GM21526 (cell line): Measurements from ENCODE around the gene CASZ1.

Source experiments
- ATAC-seq: cut with Tn5 transposase; IDR thresholded peaks from one replicate; pipeline ENCODE4 v1.9.1; 2021; ENCODE audit warnings: moderate library complexity; ENCODE audit not compliant: unreplicated experiment, low FRiP score

Gene CASZ1

DNA sequence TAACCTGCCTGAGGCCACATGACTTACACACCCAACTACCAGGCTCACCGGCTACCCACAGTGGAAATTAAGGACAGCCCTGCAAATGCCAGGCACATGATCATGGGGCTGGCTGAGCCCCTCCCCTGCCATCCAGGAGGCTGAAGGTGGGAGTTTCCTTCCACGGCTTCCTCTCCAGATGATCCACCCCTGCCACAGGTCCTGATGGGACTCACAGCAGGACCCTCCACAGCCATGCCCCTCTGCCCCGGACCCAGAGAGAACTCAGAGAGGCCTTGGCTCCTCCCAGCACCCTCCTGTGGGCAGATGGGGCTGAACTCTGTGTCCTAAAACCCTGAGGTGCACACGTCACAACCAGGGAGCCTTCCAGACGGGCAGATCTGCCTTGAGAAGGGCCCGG is 29.1 kb upstream of the CASZ1 start:
- no peak for ATAC-seq

DNA sequence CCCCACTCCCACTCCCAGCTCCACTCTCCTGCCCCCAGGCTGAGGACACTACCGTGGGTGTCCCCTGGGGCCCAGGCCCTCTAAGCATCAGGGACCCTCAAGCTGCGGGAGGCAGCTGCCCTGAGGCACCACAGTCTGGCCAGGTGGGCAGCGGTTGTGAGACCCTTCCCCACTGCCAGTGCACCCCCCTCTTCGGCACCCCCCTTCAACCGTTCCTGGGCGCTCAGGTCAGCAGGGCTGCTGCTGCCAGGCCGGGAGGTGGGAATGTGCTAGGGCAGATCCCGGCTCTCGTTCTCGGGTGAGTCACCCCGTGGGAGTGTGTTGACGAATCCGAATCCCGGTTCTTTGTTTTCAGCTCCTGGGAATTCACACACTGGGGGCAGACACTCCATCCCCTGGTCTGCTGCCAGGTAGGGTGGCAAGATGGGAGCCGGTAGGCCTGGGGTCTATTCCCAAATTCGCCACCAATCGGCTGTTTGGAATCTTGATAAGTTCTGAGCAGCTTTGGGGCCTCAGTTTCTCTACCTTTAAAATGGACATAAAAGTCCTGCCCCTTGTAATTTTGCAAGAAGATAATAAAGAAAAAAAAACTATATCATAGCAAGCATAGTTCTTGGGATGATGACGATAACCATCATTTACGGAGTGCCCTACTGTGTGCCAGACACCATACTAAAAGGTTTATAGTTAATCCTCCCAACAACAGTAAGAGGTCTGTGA is 28.5 kb upstream of the CASZ1 start:
- ATAC-seq: no peak

DNA sequence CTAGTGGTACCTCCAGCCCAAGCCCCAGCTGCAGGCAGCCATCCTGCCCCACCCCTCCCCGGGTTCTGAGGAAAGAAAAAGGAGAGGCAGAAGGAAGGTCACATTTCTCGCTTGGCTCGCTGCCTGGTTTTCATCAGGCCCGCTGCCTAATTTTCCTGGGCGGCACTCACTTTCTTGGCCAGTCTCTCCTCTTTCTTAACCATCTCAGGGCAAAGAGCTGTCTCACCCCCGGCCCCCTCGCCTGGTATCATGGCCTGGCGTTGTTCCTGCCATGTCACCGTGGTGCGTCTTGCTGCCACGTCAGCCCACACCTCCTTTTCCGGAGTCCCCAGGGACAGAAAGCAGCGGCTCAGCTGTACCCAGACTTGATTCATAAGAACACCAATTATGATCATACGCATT is 26.6 kb upstream of the CASZ1 start:
- no peak for ATAC-seq

DNA sequence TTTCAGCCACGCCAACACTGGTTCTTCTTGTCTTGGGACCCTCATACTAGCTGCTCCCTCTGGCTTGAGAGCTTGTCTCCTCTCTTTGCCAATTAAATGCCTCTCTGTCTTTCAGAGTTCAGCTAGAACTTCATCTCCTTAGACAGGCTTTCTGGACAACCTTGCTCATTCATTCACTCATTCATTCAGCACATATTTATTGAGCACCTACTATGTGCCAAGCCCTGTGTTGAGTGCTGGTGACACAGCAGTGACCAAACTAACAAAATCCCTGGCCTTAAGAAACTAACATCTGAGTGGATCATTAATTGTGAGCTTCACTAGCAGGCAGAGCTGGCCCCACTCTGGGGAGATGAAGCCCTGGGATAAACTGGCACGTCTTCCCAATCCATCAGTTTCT is 24.9 kb upstream of the CASZ1 start:
- no peak for ATAC-seq

DNA sequence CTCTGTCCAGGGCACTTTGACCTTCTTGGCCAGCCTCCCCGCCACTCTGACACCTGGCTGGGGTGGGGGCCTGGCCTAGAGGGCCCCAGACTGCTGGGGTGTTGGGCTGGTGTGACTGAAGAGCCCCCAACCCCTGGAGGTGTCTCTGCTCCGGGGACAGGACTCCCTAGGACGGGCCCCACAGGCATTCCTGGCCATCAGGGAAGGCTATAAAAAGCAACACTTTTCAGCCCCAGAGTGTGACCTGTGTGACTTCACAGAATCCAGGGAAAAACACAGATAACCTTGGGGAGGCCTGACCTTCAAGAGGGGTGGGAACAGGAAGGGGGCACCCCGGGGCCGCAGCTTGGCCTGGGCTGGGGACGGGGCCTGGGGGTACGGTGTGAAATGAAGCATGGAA is 24.0 kb upstream of the CASZ1 start:
- ATAC-seq: no peak

DNA sequence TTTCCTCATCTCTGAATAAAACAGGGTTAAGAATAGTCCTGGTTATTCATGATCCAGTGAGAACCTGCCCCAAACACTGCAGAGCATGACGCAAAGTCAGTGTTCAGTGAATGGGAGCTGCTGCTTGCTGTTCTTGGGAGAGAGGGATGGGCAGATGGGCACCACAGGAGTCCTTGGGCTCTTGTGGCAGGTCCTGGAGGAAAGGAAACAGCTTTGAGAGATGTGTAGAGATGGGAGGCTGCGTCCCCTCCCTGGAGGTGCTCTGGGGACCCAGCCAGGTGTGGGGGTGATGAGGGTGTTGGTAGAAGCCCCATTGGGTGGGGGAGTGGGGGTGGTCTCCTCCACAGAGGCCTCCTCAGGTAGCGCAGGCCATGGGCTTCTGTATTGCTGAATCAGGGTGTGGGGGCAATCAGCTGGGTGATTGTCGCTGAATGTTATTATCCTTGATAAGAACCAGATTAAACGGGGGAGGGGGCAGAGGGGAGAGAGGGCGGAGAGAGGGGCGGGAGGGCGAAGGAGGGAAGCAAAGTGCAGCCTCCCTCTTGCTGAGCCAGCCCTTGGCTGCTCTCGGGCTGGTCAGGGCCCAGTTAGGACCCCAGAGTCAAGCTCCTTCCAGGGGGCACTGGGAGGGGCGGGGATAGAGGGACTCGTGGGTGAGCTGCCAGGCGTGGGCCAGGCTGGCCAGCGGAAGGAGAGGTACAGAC is 22.9 kb upstream of the CASZ1 start:
- no peak for ATAC-seq

DNA sequence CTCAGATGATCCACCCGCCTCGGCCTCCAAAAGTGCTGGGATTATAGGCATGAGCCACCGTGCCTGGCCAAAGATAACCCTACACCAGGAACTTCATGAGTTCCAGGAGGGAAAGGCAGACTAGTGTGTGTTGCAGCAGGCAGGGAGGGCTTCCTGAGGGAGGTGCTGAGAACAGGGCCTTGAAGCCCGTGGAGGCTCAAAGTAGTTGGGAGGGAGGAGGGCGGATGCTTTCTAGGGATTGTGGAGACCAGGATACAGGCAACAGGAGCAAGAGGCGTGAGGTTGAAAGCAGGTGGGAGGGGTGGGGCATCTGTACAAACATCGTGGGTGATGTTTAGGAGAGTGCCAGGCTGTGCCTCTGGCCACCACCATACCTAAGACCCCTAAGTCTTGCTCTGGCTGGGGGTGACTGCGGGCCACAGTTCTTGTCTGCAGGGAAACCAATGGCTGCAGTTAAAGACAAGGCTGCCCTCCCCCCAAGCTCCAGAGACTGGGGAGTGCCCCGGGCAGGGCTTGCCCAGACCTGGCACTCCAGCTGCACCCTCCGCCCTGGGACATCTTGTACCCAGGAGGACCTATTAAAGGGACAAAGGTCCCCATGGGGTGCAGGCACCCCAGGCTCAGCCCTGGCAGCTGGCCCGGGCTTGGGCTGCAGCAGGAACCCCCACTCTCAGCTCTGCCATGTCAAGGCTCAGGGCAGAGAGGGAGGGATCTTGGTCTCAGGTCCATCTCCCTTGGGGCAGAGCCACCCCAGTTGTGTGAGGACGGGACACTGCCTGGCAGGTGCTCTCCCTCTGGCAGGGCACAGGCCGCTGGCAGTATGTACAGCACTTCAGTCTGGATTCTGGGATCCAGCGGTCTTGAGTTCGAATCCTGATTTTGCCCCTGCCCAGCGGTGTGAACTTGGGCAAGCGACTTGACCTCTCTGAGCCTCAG is 22.1 kb upstream of the CASZ1 start:
- ATAC-seq: no peak

DNA sequence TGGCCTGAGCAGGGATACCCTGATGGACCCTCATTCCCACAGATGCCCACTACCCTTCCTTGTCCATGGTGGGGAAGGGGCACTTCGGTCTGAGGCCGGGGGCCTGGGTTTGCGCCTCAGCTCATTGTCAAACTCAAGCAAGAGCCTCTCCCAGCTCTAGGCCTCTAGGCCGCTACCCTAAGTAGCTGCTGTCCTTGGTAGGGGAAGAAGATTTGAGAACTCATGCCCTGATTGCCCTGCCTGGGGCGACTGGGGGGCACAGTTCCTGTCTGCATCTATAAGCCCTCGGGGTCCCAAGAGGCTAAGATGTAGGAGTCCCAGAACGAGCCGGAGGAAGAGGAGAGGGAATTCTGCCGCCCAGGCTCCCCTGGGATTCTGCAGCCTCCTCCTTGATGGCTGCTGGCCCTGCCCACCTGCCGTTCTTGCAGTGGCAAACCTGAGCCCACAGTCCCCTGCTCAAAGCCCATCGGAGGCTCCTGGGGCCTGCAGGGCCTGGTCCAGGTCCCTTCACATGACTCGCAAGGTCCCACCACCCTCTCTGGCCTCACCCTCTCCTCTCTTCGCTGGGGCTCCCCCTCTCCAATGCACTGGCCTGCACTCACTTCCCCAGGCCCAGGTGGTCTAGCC is 20.4 kb upstream of the CASZ1 start:
- no peak for ATAC-seq

DNA sequence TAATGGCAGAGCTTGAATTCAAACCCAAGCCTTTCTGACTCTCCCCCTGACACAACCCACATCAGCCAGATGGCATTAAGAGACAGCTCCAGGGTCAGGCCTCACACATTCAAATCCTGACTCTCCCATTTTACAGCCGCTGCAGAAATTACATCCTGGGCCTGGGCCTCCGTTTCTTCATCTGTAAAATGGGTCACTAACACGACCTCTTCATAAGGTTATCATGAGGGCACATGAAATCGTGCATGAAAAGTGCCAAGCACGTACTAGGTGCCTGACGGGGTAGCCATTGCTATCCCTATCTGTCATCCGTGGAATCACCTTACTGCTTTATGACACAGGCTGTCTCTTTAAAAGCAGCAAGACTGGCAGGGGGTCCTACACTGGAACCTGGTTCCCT is 19.8 kb upstream of the CASZ1 start:
- no peak for ATAC-seq

DNA sequence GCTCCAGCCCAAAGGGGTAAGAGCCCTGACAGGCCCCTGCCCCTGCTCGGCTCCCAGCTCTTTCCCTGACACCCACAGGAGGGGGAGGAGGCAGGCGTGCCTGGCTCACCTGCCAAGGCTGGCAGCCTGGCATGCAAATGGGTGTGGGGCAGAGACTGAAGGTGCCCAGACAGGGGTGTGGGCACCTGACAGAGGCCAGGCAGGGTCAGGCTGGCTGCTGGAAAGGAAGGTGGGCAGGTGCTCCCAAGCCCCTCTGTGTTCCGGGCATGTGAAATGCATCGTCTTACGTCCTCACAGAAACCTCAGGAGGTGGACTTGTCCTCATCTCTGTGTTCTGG is 19.4 kb upstream of the CASZ1 start:
- no peak for ATAC-seq

DNA sequence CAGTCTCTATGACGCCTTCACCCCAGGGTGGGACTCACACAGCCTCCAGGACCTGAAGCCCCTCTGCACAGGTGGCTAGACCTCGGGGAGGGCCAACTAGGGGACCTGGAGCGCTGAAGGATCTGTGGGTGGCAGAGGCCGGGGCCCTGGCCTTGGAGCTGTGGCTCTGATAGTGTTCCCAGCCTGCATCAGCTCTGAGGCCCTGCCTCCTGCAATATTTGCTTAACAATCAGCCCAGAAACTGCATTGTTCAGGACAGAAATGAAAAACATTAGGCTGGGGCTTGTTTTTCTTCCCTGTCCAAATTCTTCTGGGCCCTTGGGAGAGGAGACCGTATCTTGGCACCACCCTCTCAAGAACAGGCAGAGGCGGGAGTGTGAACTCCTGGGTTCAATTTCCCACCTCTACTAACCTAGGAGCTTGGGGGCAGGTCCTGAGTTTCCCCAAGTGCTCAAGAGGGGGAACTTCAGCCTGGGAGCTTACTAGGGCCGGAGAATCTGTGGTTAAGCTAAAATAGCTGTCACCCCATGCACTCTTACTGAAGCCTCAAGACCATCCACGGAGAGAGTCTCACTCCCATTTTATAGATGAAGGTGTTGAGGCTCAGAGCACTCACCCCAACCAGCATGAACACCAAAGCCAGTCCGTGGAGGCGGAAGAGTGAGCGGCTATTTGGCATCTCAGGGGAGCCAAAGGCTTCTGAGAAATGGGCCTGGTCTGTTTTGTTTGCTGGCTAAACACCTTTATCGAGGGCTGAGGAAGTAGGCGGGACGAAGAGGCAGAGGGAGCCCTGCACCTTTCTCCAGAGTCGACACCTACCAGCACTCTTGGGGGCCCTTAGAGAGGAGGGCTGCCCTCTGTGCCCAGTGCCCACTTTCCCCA is 18.8 kb upstream of the CASZ1 start:
- ATAC-seq: no peak

DNA sequence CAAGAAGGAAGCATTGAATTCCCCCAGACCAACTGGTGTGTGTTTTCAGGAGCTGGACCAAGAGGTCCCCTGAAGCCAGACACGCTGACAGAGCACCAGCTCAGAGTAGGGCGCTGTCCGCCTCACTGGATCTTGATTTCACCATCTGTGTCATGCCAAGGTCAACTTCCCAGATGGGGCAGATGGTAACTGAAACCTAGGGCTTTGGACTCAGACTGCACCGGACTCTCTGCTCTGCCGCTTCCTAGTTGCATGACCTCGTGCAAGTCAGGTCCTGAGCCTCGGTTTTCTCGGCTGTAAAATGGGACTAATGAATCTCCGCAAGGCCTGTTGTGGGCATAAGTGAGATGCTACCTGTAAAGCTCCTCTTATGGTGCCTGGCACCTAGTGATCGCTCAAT is 17.9 kb upstream of the CASZ1 start:
- ATAC-seq: no peak

DNA sequence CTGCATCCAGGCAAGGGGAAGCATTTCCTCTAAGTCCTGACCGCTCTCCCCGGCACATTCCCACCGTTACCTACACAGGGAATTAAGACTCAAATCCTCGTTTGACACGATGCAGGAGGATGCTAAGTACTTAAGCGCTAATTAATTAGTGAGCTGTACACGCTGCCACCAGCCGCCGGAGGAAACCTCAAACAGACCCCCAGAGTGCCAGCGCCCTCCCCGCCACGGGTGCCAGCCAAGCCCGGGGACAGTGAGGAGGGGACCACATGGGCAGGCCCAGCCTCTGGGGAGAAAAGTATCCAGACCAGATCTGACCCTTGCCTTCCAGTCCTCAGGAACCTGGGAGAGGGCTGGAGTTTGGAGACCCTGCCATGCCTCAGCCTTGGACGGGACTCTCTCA is 17.4 kb upstream of the CASZ1 start:
- ATAC-seq: no peak

DNA sequence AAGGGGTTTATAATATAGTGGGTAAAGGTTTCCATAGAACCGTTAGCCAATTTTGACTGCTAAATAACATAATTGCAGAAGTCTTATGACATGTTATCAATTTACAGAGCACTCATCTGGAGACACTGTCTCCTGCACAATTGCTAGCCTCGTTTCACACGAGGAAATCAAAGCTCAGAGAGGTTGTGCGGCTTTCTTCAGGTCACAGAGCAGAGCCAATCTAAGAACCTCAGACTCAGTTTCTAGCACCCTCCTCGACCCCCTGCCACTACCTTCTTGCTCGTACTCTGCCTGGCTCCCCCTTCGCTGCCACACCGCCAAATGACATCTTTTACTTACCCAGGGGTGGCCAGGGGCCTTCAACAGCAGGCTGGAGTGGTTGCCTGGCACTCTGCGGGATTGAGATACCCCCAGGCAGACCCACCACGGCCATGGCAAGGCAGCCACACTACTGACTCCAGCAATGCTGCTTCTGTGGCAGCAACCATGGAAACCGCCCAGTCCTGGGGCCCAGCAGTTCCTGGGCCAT is 16.0 kb upstream of the CASZ1 start:
- ATAC-seq: no peak

DNA sequence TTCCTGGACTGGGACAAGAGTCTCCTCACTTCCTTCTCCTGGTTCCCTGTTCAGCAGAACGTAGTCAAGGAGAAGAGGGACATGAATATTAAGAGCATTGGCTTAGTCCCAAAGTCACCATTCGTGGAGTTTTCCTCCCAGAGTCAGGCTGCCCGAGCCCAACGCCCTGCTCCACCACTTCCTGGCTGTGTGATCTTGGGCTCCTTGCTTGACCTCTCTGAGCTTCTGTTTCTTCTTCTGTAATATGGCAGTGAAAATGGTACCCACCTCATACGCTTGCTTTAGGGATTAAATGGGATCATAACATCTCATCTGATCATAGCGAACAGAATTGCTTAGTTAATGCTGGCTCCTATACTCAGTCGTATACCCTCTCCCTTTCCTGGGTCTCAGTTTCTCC is 12.0 kb upstream of the CASZ1 start:
- no peak for ATAC-seq

DNA sequence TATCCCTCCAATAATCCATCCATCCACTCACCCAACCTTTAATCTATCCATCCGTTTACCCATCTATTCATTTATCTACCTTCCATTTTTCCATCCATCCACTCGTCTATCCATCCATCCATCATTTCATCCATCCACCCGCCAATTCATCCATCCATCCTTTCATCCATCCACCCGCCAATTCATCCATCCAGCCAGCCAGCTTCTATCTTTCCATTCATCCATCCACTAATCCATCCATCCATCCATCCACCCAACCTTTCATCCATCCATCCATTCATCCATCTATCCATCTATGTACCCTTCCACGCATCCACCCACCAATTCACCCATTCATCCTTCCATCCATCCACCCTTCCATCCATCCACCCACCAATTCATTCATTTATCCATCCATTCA is 10.5 kb upstream of the CASZ1 start:
- no peak for ATAC-seq

DNA sequence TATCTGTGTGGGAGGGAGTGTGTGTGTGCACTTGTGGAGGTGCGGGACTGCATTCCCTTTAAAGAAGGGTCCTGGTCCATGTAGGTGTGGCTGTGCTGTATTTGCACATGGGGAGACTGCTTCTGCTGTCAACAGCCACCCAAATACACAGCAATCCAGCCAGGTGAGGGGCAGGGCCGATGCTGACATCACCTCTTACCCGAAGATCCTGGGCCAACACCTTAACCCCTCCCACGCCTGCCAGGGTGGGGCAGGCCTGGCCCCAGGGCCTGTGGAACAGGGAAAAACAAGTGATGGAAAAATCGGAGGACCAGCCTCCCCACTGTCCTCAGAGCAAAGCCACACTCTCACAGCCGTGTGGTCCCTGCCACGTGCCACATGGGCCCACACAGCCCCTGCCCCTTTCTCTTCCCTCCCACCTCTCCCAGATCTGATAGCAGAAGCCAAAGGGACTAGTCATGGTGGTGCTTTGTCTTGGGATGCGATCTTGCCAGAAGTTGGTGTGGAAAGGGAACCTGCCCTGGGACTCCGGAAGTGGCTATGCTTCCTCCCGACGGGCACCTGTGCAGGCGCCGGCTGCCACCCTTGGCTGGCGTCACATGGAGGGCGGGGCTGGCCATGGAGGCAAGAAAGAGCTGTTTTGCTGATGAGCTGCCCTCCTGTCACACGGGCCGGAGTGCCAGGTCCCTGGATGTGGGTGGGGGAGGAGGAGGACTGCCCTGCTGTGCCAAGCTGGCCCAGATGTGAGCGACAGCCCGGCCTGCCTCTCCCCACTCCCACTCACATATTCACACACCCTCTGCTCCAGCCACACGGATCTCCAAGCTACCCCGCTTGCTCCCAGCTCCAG is 7.8 kb upstream of the CASZ1 start:
- no peak for ATAC-seq

DNA sequence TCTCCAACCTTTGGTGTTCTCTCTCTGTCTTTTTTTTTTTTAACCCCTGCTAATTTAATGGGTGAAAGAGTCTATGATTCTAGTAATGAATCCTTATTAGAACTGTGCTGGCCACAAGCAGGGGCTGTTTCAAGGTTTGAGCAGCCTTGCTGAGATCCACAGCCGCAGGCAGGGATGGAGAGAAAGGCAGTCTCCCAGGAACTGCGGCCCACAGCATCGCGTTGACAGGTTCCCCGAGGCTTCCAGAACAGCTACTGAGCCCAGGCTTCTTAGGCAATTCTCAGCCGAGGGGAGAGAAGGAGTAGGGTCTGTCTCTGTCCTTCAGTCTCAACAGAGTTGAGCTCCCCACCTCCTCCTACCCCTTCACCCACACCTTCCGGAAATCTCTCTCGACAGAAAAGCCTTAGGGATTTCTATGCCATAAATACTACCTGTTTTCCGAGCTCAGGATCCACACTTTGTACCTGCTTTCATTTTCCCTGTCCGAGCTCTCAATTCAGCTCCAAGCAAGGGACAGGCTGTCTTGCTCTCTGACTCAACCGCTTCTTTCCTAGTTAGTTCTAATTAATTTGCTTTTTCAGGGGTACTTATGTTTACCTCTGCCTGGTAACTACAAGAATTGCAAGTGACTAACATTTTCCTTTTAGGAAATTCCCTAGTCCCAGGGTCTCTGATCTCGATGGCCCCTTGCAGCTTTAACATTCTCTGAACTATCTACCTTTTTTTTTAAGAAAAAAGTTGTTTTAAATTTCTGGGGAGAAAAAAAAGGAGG is 6.7 kb upstream of the CASZ1 start:
- ATAC-seq: no peak
